ENCODE measurements around the gene COPS2. TPM values are rescaled to one million over a fixed set of nuclear protein-coding genes. Genes with fewer than 3 reads are reported as not detected.

COPS2 gene
- polyA plus RNA-seq, 2 of the 4 experiments (the other 2 are of a cell fraction): 64.8 to 66.6 TPM

DNA sequence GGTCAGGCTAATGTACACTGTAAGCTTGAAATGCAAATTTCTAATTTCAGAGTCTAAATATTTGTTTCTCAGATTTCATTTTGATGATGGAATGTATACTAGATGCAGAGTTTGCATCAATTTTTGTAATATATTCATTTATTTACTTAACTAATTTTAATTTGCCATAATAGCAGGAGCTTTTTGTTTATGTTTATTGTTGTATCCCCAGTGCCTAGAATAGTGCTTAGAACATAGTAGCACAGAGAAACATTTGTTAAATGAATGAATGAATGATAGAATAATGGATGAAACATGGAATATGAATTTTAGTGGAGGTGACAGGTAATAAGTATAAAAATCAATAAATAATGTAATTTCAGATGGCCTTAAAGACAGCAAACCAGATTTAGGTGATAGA is 9.5 kb upstream of the COPS2 start:
- ATAC-seq (no peak), DNase-seq (ENCODE audit: low read depth in 1 of 2, low spot score in 1 of 2) (no peak), FAIRE-seq (no peak)
- peaks cover 6% of the 10 kb centered on the region; the same call in 2 of the 3 replicates for H3K4me1 ChIP-seq
- TF ChIP-seq CBX8 (IDR thresholded peaks at IDR 0.05) (no peak), BHLHE40 (IDR thresholded peaks at IDR 0.05; ENCODE audit: low read depth, low read length) (no peak), CEBPB (IDR thresholded peaks at IDR 0.05) (no peak), NR3C1 (IDR thresholded peaks at IDR 0.05) (no peak), JUNB (IDR thresholded peaks at IDR 0.05) (no peak), SREBF2 (IDR thresholded peaks at IDR 0.05) (no peak), CHD2 (IDR thresholded peaks at IDR 0.05; ENCODE audit: low read length, partially characterized antibody) (no peak), JUN (IDR thresholded peaks at IDR 0.05) (no peak), NFE2L2 (conservative IDR thresholded peaks at IDR 0.05; ENCODE audit: low read length) (no peak), HEYL (CRISPR knock-in tag; IDR thresholded peaks at IDR 0.05) (no peak), CHD4 (IDR thresholded peaks at IDR 0.05; ENCODE audit: borderline replicate concordance) (no peak), HOXB5 (CRISPR knock-in tag; IDR thresholded peaks at IDR 0.05) (no peak), RNF2 (IDR thresholded peaks at IDR 0.05; ENCODE audit: borderline replicate concordance, low read depth) (no peak), ESRRA (IDR thresholded peaks at IDR 0.05; ENCODE audit: borderline replicate concordance, low read length) (no peak), EHF (CRISPR knock-in tag; IDR thresholded peaks at IDR 0.05) (no peak)
- TF ChIP-seq, protein P1, sequence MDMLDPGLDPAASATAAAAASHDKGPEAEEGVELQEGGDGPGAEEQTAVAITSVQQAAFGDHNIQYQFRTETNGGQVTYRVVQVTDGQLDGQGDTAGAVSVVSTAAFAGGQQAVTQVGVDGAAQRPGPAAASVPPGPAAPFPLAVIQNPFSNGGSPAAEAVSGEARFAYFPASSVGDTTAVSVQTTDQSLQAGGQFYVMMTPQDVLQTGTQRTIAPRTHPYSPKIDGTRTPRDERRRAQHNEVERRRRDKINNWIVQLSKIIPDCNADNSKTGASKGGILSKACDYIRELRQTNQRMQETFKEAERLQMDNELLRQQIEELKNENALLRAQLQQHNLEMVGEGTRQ (IDR thresholded peaks at IDR 0.05): no peak
- TF ChIP-seq, protein P2, sequence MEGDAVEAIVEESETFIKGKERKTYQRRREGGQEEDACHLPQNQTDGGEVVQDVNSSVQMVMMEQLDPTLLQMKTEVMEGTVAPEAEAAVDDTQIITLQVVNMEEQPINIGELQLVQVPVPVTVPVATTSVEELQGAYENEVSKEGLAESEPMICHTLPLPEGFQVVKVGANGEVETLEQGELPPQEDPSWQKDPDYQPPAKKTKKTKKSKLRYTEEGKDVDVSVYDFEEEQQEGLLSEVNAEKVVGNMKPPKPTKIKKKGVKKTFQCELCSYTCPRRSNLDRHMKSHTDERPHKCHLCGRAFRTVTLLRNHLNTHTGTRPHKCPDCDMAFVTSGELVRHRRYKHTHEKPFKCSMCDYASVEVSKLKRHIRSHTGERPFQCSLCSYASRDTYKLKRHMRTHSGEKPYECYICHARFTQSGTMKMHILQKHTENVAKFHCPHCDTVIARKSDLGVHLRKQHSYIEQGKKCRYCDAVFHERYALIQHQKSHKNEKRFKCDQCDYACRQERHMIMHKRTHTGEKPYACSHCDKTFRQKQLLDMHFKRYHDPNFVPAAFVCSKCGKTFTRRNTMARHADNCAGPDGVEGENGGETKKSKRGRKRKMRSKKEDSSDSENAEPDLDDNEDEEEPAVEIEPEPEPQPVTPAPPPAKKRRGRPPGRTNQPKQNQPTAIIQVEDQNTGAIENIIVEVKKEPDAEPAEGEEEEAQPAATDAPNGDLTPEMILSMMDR (IDR thresholded peaks at IDR 0.05): no peak
- no peak overlapping the region for H3K4me2 ChIP-seq
- H3K4me3 ChIP-seq: no peak overlapping the region
- no peak overlapping the region for H3K27ac ChIP-seq
- ChIA-PET CTCF (no interaction called here), POLR2A (no interaction called here)
- H3K9me3 ChIP-seq: no peaks in the 10 kb centered on the region

DNA sequence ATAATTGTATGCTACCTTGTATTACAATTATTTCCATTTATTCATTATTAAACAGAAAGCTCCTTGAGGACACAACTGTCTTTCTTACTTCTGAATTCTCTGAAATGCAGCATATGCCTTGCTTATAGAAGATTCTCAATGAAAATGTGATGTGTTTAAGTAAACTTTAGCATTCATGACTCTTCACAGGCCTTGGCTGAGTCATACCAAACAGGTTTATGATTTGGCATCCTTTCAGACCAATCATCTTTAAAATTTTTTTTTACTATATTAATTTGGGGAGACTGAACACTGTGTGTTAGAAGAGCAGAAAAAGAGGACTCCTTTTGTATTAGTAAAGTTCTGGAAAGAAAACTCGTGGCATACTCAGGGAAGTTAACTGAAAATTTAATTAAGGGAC is 8.3 kb upstream of the COPS2 start:
- WGBS (ENCODE audit: missing lambda C conversion rate): 60% methylated on average over 1 of the region's 1 CpG
- Histone ChIP-seq H3K4me3 (no peak overlapping the region), H3K27ac (no peak overlapping the region), H3K4me2 (no peak overlapping the region), H3K9me3 (no peaks in the 10 kb centered on the region), H3K4me1 (no peaks in the 10 kb centered on the region)
- ChIA-PET CTCF (interaction anchor here (1.3 kb wide), 1 partner anchor 15 kb away, joined by 3 read pairs; no protein-coding TSS in a partner anchor), POLR2A (no interaction called here)
- TF ChIP-seq, protein P3, sequence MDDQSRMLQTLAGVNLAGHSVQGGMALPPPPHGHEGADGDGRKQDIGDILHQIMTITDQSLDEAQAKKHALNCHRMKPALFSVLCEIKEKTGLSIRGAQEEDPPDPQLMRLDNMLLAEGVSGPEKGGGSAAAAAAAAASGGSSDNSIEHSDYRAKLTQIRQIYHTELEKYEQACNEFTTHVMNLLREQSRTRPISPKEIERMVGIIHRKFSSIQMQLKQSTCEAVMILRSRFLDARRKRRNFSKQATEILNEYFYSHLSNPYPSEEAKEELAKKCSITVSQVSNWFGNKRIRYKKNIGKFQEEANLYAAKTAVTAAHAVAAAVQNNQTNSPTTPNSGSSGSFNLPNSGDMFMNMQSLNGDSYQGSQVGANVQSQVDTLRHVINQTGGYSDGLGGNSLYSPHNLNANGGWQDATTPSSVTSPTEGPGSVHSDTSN (IDR thresholded peaks at IDR 0.05): no peak
- TF ChIP-seq, protein P1 (IDR thresholded peaks at IDR 0.05): no peak
- no peak for TF ChIP-seq PHF8 (IDR thresholded peaks at IDR 0.05; ENCODE audit: borderline replicate concordance, low read depth)
- TF ChIP-seq GATA3 (IDR thresholded peaks at IDR 0.05; ENCODE audit: borderline replicate concordance): no peak
- TF ChIP-seq JUN (IDR thresholded peaks at IDR 0.05): no peak
- TF ChIP-seq ZSCAN20 (CRISPR knock-in tag; IDR thresholded peaks at IDR 0.05): no peak
- TF ChIP-seq CHD4 (IDR thresholded peaks at IDR 0.05; ENCODE audit: borderline replicate concordance): no peak
- TF ChIP-seq REST (IDR thresholded peaks at IDR 0.05): no peak
- TF ChIP-seq KDM1A (IDR thresholded peaks at IDR 0.05; ENCODE audit: low read depth): no peak
- no peak for TF ChIP-seq TFCP2L1 (CRISPR knock-in tag; IDR thresholded peaks at IDR 0.05)
- TF ChIP-seq ZC3H11A (IDR thresholded peaks at IDR 0.05): no peak
- no peak for TF ChIP-seq KDM5A (IDR thresholded peaks at IDR 0.05)
- no peak for TF ChIP-seq NFE2L2 (conservative IDR thresholded peaks at IDR 0.05; ENCODE audit: low read length)
- no peak for TF ChIP-seq CBX8 (IDR thresholded peaks at IDR 0.05)
- no peak for TF ChIP-seq HDAC2 (IDR thresholded peaks at IDR 0.05)
- TF ChIP-seq MAZ (IDR thresholded peaks at IDR 0.05; ENCODE audit: borderline replicate concordance, low read depth, low read length): no peak
- no peak for TF ChIP-seq RFX5 (IDR thresholded peaks at IDR 0.05)
- no peak for TF ChIP-seq EP300 (IDR thresholded peaks at IDR 0.05)
- TF ChIP-seq, protein P2 (IDR thresholded peaks at IDR 0.05): no peak
- no peak for FAIRE-seq
- ATAC-seq: no peak
- DNase-seq (ENCODE audit: low read depth in 1 of 2, low spot score in 1 of 2): no peak
